HG02970 (cell line): ENCODE data around the gene PDGFRB.

Experiments
- ATAC-seq: cut with Tn5 transposase; IDR thresholded peaks from one replicate; pipeline ENCODE4 v1.9.1; 2021; ENCODE audit warnings: mild to moderate bottlenecking, moderate library complexity, moderate number of reproducible peaks; ENCODE audit not compliant: unreplicated experiment, low FRiP score

The PDGFRB gene

DNA sequence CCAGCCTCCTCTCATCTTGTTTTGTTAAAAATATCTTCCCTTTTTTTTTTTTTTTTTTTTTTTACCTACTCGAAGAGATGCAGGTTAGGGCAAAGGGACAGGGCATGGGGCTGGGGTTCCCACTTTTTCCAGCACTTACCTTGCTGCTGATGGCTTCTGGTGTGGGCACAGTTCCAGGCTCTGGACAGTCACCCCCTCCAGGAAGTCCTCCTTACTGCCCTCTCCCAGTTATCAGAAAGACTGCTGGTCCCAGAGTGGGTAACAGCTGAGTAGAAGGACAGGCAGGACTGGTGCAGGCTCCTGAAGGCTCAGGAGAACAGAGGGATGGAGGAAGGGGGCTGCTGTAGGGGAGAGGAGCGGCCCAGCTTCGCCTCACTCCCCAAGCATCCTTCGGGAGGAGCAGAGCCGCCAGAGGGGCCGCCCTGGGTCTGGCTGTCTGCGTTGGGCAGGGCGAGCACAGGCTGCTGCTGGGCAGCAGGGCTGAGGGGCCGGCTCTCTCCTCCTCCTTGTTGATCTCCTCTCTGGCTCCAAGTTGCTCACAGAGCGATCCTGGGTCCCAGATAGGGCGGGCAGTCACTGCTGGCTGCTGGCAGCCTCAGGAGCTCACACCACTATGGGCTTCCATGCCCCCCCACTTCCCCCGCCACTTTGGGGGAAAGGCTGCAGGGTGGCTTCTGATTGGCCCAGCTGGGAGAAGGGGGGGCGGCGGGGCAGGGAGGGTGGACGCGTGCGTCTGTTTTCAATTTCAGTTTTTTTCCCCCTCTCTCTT lies at the start of gene PDGFRB:
Gene PDGFRB, minus strand, starts transcription at position 588 of the 769 bp plus-strand sequence. CDS start 18,798 bp downstream, outside the sequence.
- ATAC-seq, result no peak

DNA sequence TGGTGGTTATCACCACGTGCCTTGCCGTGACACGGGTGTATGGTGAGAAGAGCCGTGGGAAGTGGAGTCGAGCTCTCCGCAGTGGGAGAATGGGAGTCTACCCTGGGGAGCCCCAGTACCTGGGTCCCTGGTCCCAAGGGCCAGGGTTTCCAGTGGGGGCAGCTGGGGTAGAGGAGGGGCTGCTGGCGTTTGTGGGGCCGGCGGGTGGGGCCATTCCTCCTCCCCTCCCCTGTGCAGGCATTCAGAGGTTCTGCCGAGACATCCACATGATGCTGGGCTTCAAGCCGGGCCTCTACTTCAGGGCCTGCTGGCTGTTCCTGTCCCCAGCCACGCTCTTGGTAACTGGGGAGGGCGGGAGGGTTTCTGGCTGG lies 48.9 kb upstream of the PDGFRB start:
- ATAC-seq, result no peak

DNA sequence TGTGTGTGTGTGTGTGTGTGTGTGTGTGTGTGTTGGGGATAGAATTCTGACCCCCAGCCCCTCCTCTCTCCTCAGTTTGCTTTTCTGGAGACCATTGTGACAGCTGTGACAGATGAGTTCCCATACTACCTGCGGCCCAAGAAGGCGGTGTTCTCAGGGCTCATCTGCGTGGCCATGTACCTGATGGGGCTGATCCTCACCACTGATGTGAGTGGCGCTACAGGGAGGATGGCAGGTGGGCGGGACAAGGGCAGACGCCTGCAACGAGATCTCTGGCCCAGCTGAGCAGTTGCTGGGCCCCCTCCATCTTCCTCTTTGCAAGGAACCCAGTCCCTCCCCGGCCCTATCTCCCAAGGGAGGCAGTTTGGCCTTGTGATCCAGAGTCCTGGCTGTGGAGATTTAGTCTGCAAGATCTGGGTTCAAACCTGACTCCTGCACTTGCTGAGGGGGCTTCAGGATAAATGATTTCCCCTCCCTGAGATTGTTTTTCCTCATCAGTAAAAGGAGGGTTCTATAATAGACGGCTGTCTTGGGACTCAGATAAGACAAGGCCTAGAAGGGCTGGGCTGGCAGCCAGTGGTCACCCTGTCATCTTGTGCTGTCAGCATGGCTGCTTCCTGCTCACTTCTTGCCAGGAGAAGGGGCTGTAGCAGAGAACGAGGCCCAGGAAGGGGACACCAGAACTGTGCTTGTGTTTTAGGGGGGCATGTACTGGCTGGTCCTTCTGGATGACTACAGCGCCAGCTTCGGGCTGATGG lies 48.4 kb upstream of the PDGFRB start:
- ATAC-seq, result no peak

DNA sequence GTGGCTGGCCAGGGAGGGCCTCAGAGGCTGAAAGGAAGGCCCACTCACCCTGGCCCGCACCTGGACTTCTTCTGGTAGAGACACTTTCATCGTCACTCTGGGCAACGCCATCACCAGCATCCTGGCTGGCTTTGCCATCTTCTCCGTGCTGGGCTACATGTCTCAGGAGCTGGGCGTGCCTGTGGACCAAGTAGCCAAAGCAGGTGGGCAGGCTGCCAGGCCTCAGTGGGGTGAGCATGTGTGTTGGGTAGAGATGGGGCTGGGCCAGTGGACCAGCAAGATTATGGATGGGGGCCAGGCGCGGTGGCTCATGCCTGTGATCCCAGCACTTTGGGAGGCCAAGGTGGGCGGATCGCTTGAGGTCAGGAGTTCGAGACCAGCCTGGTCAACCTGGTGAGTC lies 46.9 kb upstream of the PDGFRB start:
- ATAC-seq, result no peak

DNA sequence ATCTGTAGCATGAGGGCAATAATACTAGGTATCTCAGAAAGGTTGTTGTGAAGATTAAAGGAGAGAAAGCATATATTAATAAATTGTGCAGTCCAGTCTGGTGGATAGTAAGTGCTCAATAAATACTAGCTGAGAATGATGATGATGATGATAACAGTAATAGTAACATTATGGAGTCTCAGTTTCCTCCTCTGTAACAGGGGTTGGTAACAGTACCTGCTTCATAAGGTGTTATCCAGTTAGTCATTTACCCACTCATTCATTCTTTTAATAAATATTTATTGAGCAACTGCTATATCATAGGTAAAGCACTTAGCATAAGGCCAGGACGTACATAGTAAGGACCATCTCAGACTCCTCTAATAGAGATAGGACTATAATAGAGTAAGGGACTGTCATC lies 41.8 kb upstream of the PDGFRB start:
- no peak for ATAC-seq

DNA sequence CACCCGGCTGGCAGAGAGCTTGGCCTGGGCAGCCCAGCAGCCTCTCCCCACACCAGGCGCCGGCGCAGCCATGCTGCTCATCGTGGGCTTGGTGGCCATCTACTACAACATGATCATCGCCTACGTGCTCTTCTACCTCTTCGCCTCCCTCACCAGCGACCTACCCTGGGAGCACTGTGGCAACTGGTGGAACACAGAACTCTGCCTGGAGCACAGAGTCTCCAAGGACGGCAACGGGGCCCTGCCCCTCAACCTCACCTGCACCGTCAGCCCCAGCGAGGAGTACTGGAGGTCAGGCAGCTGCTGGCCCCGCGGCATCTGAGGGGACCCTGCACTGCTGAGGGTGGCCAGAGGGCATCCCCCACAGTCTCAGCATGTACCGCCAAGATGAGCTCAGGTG lies 41.3 kb upstream of the PDGFRB start:
- ATAC-seq, result no peak

DNA sequence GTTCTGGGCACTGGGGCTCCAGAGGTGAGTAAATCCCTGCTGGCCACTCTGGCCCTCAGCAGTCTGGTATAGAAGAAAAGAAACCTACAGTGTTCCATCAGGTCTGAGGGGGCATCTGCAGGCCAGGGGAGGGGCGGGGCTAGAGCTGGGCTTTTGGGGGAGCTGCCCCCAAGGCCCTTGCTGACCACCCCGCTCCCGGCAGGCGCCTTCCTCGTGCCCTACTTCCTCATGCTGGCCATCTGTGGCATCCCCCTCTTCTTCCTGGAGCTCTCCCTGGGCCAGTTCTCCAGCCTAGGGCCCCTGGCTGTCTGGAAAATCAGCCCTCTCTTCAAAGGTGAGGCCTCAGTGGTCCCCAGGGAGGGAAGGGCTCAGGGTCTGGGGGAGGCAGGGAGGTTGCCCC lies 40.9 kb upstream of the PDGFRB start:
- no peak for ATAC-seq

DNA sequence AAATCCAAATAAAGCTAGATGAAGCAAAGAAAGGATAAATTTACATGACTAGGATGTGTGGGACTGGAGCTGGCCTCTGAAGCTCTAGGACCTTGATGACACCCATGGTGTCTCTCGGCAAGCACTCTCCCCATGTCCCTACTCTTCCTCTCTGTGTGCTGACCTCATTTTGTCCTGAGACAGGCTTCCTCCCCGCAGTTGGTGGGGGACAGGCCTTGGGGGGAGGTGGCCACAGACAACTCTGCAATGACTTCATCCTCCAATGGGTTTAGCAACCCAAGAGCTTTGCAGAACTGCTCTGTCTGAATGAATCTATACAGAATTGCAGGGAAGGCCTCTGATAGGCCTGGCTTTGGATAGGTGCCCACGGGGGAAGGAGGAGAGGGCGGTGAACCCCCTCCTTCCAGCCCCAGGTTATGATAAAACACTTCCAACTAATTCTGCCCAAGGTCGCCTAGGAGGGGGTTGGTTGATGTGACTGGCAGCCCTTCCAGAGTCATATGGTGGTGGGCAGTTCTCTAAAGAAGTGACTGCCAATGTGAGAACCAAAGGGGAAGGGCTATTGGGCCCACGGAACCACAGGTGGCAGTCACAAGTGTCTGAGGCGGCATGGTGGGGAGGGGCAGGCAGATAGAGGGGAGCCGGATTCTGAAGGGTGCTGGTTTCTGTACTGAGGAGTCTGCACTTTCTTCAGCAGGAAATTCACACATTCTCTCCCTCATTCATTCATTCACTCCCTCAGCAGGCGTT lies 40.3 kb upstream of the PDGFRB start:
- no peak for ATAC-seq

DNA sequence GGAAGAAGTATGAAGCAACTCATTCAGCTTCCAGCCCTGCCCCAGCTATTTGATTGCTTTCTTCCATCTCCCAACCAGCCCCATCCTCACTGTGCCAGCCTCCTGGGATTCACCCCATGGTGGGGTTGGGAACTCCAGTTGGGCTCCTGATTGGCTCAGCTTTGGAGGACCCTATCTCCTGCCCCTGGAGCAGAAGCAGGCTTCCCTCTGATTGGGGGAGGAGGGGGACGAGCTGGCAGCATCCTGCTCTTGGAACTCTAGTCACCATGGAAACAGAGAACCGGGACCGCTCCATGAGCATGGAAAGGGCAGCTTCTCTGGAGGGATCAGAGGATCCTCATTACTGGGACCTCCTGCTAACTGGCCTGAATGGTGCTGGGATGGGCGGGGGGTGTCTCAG lies 36.8 kb upstream of the PDGFRB start:
- ATAC-seq, result no peak

DNA sequence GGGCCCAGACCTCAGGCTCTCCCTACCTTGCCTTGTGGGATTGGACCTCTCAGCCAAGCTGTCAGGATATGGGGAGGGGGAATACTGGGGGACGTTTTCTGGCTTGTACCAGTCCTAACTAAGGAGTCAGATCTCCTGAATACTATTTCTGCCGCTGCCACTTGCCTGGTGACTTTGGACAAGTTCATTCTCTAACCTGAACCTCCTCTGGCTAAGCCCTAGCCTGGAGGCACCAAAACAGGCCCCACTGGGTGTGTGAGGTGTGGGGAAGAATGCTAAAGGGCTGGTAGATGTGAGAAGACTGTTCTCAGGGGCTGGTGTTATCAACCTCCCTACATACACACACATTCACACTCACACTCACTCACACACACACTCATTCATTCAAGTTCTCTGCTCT lies 35.3 kb upstream of the PDGFRB start:
- no peak for ATAC-seq

DNA sequence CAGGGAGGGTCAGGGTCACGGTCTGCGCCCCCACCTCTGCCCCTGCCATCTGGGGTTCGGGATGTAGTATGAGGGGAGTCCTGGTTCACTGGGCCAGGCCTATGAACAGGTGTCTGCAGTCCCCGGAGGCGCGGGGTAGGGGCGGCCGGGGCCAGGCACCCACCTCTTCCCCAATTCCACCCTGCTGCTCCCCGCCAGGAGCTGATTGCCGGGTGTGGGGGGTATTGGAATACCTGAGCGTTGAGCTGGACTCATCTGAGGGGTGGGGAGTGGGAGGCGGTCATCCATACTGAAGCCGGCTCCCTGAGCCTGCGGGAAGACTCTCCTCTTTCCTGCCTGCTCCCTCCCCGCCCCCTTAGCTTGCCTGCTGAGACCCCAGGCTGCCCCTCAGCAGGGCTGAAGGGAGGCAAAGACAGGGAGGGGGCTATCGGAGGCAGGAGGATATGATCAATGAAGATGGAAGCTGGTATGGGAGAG lies 34.9 kb upstream of the PDGFRB start:
- ATAC-seq, result no peak

DNA sequence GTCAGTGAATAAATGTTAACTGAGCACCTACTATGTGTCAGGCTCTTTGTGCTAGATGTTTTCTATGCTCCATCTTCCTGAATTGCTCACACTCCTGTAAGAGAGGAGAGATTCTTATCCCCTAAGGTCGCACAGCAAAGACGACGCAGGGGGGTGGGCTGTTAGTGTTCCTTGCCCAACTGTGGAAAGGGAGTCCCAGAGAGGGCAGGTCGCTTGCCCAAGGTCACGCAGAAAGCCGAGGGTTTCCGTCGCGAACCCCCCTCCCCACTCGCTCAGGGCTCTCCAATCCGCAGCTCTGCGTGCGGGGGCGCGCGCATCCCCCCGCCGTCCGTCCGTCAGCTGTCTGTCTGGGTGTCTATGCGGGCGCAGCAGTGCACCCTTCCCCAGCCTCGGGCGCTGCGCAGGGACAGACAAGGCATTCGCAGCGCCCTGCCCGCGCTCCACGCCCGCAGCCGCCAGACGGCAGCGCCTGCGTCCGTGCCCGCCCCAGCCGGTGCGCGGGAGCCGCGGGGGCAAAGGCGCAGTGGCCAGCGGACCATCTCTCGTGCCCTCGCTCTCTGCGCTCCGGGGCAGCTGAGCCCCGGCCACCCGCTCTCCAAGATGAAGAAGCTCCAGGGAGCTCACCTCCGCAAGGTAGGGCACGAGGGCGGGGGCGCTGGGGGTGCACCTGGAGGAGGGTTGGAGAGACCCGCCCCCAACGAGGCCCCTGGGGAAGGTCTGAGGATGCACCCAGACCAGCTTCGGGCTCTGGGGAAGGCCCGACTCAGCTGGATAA lies 34.3 kb upstream of the PDGFRB start, which contains the start of gene SLC6A7:
Gene SLC6A7, plus strand, starts transcription at position 335 of the 775 bp plus-strand sequence. Its CDS starts 266 bp downstream, at position 601.
- ATAC-seq, result no peak

DNA sequence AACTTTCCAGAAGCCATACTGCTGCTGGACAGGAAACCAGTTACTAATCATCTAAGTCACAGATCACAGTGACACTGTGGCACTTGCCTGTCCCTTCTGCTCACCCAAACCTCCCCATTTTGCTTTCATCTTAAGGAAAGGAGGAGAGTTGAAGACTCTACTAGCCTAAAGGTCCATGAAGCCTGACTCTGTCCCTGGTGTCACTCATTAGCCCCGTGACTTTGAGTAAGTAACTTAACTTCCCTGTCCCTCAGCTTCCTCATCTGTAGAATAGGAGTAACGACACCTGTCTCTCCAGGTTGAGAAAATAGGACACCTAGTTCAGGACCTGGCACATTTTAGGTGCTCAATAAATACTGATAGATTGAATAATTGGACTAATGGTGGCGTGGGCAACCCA lies 33.7 kb upstream of the PDGFRB start:
- ATAC-seq, result no peak

DNA sequence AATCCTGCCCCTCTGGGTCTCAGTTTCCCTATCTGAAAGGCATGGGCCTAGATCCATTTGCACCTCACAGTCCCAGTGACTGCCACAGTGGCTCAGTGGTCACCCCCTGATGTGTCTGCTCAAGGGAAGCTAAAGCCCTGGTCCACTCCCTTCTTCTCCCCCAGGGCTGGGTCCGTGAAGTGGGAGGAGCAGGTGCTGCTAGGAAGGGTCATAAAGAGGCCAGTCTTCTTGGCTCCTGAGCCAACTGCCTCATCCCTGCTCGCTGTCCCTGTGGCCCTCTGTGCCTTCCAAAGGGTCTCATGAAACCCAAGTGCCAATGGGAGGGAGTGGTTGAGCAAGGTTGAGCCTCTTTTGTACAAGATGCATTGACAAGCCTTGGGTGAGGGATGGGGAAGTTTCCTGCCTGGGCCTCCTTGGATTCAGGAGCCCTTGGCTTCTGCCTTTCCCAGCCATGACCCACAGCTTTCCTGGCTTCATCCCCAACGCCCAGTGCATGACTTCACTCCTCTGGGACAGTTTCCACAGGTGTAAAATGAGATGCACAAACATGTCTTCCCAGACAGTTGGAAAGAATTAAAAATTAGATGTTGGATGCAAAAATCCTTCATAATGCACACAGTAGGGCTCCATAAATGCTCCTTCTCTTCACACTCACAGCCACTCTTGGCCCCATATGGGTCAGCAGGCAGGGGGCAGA lies 32.6 kb upstream of the PDGFRB start:
- no peak for ATAC-seq

DNA sequence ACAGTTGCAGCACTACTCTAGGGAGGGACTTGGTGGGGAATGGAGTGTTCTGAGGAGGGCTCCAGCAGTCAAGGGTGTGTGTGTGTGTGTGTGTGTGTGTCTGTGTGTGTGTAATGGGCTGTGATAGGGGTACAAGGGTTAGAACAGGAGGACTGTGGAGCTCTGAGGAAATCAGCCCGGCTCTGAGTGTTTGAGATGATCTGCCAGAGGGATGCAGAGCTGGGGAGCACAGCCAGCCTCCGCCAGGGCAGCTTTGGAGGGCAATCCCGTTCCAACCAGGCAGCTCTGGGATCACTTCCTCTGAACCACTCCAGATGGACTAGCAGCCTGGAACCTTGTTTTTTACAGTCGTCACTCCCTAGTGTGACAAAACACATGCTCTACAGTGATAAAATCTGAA lies 31.3 kb upstream of the PDGFRB start:
- ATAC-seq, result no peak

DNA sequence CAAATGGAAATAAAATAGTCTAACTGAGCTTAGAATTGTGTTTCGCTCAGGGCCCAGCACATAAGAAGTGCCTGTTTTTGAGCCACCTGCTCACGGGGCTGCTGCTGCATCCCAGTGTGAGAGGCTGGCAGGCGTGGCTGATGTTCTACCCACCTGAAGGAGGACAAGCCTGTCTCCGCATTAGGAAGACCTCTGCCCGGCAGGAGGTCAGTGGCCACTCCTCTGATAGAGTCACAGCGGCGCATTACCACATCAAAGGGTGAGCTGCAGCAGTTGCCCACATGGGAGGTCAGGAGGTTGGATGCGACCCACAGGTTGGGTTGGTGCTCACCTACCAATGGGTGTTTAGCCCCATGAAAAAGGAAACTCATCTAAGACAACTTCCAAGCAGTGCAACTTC lies 30.5 kb upstream of the PDGFRB start:
- no peak for ATAC-seq

DNA sequence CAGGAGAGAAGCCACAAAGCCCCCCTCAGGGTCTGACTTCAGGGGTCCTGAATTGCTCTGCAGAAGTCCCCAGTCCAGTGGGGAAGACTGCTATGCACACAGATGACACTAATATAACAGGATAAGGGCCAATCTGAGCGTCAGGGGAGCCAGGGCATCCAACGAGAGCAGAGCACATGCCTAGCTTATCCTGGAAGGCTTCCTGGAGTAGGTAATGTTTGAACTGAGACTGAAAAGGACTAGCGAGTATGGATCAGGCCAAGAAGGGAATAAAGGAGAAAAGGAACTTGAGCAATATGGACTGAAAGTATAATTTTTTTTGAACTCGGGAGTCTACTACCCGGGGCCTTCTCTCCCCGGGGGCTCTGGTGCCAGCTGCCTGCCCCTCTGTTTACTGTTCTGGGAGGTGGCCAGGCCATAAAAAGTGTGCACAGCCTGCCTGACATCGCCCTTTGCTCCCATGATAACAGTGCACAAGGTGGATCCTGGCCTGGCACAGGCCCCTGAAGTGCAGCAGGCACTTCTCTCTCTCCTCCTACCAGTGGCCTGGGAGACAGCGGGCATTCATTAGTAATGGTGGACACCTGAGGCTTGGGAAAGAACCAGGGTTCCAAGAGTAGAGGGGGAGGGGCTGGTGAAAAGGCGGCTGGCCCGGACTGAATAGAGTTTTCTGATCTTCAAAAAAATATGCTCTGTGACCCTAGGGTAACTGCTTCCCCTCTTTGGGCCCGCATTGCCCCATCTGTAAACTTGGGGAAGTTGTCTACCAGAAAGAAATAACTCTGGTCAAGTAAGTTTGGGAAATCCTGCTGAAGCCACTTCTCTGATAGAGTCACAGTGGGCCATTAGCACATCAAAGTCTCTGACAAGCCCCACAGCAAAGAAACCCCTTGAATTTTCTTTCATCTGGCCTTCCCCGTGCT lies 29.6 kb upstream of the PDGFRB start:
- ATAC-seq, result no peak

DNA sequence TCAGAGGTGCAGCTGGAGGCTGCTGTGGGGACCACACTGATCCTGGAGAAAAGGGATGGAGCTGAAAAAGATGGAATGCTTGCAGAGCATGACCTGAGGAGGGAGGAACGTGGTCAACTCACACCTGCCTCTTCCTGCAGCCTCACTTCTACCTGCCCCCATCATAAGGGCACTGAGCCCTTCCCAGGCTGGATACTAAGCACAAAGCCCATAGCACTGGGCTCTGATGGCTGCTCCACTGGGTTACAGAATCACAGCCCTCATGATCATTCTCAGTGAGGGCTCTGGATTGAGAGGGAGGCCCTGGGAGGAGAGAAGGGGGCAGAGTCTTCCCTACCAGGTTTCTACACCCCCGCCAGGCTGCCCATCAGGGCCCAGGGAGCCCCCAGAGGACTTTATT lies 28.4 kb upstream of the PDGFRB start:
- no peak for ATAC-seq

DNA sequence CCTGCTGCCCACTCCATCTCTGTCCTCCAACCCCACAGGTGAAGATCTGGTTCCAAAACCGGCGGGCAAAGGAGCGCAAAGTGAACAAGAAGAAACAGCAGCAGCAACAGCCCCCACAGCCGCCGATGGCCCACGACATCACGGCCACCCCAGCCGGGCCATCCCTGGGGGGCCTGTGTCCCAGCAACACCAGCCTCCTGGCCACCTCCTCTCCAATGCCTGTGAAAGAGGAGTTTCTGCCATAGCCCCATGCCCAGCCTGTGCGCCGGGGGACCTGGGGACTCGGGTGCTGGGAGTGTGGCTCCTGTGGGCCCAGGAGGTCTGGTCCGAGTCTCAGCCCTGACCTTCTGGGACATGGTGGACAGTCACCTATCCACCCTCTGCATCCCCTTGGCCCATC lies 27.8 kb upstream of the PDGFRB start:
- no peak for ATAC-seq
